ENCODE results near the gene HOXC9. TPM values are rescaled to one million over a fixed set of nuclear protein-coding genes. Genes with fewer than 3 reads are reported as not detected.

HOXC9 gene
- total RNA-seq, 1 experiment from 2014 or later: not detected

DNA sequence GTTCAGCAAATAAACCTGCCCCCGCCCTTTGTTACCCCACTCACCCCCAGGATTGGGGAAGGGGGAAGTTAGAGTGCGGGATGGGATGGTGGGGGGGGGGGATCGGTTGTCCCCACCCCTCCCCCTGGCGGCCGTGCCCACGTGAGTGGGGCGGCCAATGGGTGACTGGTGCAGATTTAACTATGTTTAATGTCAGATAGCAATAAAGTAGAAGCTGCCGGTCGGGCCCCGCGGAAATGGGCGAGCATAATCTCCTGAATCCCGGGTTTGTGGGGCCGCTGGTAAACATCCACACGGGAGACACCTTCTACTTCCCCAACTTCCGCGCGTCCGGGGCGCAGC is 45.3 kb upstream of the HOXC9 start, which contains the start of gene HOXC12:
Gene HOXC12 (plus strand): TSS at position 210 of the 342 bp plus-strand sequence. CDS start 27 bp downstream, at position 237.
- H3K4me1 ChIP-seq (ENCODE audit: insufficient read depth, low read length): no peaks in the 10 kb centered on the region
- H3K79me2 ChIP-seq (ENCODE audit: insufficient read depth, low read length): no peaks in the 10 kb centered on the region
- no peak within 1 kb of the TSS for H3K18ac ChIP-seq (ENCODE audit: insufficient read length, low read depth, low read length)
- H2BK15ac ChIP-seq (ENCODE audit: low read depth, low read length): no peak within 1 kb of the TSS
- Mint-ChIP-seq H3K27ac (no peak within 1 kb of the TSS), H3K36me3 (ENCODE audit: insufficient read depth in 1 of 3, low read depth in 3 of 3) (no peaks in the 10 kb centered on the region; a peak in 2 of 7 replicates), H3K4me3 (no peak within 1 kb of the TSS), H3K27me3 (ENCODE audit: low read depth) (peaks cover 99% of the 10 kb centered on the region), H3K9me3 (peaks cover 0 to 3% of the 10 kb centered on the region in 2 experiments; a peak in 2 of 5 replicates), H3K4me1 (peaks cover 6 to 20% of the 10 kb centered on the region in 2 experiments; a peak in 3 of 4 replicates)
- no peak within 1 kb of the TSS for H3K27ac ChIP-seq (ENCODE audit: insufficient read length, low read depth, low read length)
- no peak within 1 kb of the TSS for H2BK5ac ChIP-seq (ENCODE audit: insufficient read length, low read length)
- H3K56ac ChIP-seq (ENCODE audit: insufficient read length, low read depth, low read length): no peak within 1 kb of the TSS
- DNase-seq: no peak
- no peak within 1 kb of the TSS for H2AFZ ChIP-seq (ENCODE audit: low read length)
- no peaks in the 10 kb centered on the region for H4K20me1 ChIP-seq (ENCODE audit: control insufficient read depth, insufficient read depth, insufficient read length)
- H3T11ph ChIP-seq (ENCODE audit: low read length): no peak within 1 kb of the TSS
- no peak within 1 kb of the TSS for H3K9ac ChIP-seq (ENCODE audit: extremely low read depth, insufficient read length, low read length)
- no peak within 1 kb of the TSS for H4K91ac ChIP-seq (ENCODE audit: insufficient read length, low read depth, low read length)
- no peak within 1 kb of the TSS for H4K8ac ChIP-seq (replicated peaks; ENCODE audit: insufficient read length, low read depth, low read length)
- no peak within 1 kb of the TSS for H2AK5ac ChIP-seq (ENCODE audit: insufficient read length, low read length)
- no peak within 1 kb of the TSS for H2BK20ac ChIP-seq (ENCODE audit: low read depth, low read length, poor library complexity, severe bottlenecking)
- H4K5ac ChIP-seq (ENCODE audit: insufficient read length, low read depth, low read length): no peak within 1 kb of the TSS
- H2BK120ac ChIP-seq (ENCODE audit: low read depth, low read length, poor library complexity, severe bottlenecking): no peak within 1 kb of the TSS
- no peak within 1 kb of the TSS for H3K4me2 ChIP-seq (ENCODE audit: insufficient read depth, insufficient read length, low read length)
- H3K14ac ChIP-seq (ENCODE audit: insufficient read depth, low read length): no peak within 1 kb of the TSS; the same call in 1 of the 2 replicates
- H3K23ac ChIP-seq (ENCODE audit: insufficient read length, low read depth, low read length): no peak within 1 kb of the TSS
- TF ChIP-seq, protein P1, sequence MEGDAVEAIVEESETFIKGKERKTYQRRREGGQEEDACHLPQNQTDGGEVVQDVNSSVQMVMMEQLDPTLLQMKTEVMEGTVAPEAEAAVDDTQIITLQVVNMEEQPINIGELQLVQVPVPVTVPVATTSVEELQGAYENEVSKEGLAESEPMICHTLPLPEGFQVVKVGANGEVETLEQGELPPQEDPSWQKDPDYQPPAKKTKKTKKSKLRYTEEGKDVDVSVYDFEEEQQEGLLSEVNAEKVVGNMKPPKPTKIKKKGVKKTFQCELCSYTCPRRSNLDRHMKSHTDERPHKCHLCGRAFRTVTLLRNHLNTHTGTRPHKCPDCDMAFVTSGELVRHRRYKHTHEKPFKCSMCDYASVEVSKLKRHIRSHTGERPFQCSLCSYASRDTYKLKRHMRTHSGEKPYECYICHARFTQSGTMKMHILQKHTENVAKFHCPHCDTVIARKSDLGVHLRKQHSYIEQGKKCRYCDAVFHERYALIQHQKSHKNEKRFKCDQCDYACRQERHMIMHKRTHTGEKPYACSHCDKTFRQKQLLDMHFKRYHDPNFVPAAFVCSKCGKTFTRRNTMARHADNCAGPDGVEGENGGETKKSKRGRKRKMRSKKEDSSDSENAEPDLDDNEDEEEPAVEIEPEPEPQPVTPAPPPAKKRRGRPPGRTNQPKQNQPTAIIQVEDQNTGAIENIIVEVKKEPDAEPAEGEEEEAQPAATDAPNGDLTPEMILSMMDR (conservative IDR thresholded peaks at IDR 0.05): no peak
- no peaks in the 10 kb centered on the region for H3K9me3 ChIP-seq (ENCODE audit: control insufficient read depth, low read depth, low read length)
- H2BK12ac ChIP-seq (ENCODE audit: insufficient read length, low read depth, low read length): no peak within 1 kb of the TSS
- no peaks in the 10 kb centered on the region for H3K79me1 ChIP-seq (ENCODE audit: insufficient read depth, low read depth, low read length, poor library complexity, severe bottlenecking)
- peaks cover 99% of the 10 kb centered on the region for H3K27me3 ChIP-seq (ENCODE audit: insufficient read depth, low read length)
- no CpG with 5 or more reads among the region's 20 CpGs for WGBS (ENCODE audit: extremely low coverage, insufficient read length, low lambda C conversion rate)
- H3K4ac ChIP-seq (ENCODE audit: low read depth, low read length): no peak within 1 kb of the TSS
- no peaks in the 10 kb centered on the region for H3K23me2 ChIP-seq (ENCODE audit: insufficient read length, low read depth, low read length, poor library complexity, severe bottlenecking)
